ENCODE measurements around the gene LHPP.

LHPP gene

DNA sequence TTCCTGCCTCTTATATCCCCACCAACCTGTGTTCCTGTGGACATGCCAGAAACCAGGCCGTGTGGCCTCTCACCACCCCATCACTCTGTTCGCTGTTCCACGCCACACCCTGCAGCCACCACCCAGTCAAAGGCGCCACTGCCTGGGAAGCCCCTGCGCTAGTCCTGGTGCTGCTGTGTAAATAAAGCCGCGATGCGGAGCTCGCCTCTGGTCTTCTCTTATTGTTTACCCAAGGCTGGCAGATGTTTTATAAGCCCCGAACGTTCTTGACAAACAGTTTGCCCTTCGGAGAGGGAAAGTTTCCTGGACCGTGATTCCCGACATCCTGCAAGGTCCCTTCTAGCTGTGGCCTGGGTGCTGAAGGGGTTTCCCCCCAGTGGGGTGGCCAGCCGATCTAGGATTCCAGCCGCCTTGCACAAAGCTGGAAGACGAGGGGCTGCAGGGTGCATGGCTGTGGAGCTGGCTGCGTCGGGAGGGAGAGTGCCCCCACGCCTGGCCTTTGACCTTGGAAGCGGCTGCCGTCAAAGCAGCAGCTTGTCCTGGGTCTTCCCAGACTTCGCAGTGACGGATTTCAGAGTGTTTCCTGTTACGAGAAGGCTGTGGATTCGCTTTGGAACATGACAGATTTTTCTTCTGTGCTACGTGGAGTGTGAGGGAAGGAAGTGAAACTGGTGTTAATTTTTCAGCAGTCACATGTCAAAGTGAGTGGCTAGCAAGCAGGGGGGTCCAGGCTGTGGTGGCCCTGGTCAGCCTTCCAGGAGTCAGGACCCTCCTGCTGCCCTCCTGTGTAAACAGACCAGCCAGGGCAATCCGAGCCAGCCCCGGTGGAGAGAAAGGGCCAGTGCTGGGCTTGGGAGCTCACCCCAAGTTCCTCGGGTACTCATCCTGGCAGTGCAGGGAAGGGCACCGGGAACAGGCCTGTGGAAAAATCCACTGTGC, 61.6 kb downstream of the LHPP start:
- no peak for DNase-seq

DNA sequence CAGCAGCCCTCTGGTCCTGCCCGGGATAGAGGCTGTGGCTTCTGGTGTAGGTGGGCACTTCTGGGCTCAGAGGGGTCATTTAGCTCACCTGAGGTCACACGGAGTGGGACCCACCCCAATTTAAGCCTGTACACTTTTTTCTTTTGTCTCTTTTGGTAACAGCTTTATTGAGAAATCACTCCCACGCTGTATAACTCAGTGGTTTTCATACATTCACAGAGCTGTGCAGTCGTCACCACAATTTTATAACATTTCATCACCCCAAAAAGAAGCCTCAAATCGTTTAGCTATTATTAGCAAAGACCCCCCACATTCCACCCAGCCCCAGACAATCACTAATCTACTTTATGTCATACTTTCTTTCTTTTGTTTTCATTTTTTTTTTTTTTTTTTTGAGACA, 62.3 kb downstream of the LHPP start:
- DNase-seq = no peak

DNA sequence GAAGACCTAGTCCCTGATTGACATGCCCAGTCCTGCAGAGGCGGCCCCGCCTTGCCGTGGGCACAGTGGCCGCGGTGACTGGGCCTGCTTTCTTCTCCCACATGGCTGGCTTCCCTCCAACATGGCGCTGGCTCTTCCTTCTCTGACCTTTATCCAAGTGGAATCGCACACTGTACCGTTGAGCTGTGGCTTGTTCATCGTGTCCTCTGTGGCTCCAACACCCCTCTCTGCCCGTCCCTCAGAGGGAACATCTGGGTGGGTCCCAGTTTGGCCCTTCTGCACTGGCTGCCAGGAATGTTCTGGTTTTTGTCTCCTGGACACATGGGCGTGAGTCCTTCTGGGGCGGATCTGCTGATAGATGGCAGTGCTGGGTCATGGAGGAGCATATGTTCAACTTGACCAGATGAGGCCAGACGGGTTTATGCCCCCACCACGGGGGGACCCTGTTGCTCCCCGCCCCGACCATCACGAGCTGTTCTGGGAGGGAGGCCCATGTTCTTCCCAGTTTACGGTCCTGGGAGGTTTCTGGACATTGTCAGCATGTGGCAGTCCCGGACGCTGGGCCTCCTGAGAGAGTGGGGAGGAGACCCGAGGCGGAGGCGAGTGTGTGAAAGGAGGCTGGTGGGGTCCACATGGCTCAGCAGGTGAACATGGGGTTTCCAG, 63.5 kb downstream of the LHPP start:
- no peak for DNase-seq

DNA sequence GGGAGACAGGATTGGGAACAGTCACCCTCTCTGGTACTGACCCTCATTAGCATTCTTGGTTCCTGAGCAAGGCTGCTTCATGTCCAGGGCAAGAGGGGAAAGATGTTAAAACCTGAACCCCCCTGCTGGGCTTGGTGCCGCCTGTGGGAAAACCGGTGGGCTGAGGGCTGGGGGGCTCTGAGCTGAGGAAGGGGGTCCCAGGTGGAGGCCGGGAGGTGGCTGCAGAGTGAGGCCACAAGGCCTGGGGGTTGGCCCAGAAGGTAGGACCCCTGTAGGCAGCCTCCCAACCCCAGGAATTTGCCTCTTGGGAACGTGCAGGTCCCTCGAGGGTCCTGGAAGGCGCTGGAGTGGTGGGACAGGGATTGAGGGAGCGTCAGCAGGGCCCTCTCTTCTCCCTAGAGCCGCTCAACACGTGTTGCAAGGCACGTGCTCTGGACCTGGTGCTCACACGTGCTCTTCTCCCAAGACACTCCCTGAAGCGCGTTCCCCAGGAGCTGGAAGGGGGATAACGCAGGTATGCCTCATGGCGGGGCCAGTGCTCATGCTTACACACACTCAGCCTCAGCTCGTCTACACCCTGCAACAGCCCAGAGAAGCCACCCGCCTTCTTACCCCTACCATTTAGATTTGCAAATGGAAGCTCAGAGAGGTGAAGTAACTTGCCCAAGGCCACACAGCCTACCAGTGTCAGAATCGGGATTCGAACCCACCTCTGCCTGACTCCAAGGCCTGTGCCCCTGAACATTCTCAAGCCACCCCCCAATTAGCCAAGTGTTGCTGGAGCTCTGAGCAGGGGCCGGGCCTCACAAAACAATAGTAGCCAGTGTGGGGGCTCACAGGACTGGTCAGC, 64.4 kb downstream of the LHPP start:
- no peak for DNase-seq

DNA sequence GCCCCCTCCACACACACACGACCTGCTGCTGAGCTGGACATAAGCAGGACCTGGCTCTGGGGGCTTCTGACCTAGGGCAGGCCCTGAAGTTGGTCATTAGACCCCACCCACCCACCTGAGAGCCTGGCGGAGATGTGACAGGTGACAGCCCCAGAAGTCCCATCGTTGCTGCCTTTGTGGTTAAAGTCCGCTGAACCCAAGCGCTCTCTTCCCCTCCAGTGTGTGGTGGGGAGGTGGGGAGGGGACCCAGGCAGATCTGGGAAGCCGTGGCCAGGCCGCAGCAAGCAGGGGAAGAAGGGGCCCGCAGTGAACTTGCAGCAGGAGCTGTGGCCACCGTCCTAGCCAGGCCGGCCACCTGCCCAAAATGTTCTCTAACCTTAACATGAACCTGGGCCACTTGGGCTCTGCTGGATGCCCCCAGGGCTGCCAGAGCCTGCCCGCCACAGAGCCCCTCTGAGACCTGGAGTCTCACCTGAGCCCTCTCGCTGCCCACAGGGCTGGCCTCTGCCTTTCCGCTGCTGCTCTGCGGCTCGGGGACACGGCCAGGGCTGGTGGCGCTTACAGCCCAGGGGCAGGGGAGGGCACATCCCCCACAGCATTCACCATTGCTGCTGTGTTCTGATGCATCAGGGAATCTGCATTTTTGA, 65.1 kb downstream of the LHPP start:
- no peak for DNase-seq

DNA sequence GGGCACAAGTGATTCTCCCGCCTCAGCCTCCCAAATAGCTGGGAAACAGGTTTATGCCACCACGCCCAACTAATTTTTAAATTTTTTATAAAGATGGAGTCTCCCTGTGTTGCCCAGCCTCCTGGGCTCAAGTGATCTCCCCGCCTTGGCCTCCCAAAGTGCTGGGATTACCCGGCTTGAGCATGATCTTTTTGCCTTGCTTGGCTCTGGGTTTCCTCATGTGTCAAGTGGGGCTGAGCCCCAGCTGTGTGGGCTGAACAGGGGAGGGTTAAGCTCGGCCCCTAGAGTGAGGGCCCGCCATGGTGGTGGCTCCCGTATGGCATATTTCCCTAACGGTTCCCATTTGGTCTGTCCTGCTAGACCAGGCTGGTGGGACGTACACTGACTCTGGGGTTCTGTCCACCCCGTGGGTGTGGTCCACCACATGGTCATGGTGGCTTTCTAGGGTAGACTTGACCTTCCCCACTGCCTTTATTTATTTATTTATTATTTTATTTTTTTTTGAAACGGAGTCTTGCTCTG, 66.3 kb downstream of the LHPP start:
- DNase-seq = no peak

DNA sequence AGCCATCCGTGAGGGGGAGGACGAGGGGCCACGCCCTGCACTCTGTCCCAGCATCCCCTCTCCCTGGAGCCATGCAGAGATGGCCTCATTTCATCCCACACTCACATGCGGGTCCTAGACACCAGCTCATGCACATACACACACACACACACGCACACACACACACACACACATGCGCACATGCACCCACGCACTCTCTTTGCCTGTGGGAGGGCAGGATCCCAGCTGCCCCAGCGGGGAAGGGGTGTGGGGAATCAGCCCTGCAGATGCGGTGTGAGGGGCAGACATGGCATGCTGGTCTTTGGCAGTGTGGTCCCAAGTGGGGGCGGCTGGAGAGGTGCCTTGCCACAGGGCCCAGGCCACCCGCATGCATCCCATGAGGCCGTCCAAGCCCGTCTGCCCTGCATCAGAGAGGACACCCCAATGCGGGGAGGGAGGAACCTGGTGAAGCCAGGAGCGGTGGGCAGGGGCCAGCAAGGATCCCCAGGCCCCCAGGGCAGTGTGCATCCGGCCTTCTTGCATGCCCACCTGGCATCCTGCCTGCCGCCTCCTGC, 68.1 kb downstream of the LHPP start:
- DNase-seq = no peak

DNA sequence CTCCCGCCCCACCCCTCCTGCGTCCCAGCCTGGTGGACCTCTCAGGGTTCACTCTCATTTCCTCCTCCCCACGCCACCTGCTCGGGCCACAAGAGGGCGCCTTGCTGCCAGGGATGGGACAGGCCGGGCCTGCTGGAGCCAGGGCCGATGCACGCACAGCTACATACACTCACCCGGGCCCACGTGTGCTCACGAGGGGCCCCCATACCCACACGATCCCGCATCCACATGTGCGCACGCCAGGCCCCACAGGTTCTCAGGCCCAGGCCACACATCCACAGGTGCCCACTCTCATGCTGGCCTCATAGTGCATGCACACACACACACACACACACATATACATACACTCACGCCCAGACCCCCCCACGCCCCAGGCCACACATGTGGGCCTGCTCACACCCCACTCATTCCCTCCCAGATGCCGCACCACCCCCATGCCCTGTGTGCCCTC, 68.6 kb downstream of the LHPP start:
- DNase-seq = peak; percentile 88

DNA sequence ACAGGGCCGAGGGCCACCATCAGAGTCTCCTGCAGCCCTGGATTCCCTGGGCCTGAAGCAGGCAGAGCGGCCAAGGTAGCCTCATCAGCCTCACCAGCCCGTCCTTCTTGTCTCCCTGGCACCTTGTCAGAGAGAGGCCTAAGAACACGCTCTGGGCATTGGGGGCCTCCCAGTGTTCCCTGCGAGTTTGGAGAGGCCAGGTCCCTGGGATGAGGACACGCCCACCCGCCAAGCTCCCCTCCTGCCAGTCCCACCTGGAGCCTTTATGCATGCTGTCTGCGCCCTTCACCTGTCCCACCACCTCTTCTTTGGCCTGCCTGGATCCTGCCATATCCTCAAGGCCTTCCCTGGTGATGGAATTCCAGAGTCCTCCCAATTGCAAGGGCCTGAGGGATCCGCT, 69.2 kb downstream of the LHPP start:
- DNase-seq = no peak

DNA sequence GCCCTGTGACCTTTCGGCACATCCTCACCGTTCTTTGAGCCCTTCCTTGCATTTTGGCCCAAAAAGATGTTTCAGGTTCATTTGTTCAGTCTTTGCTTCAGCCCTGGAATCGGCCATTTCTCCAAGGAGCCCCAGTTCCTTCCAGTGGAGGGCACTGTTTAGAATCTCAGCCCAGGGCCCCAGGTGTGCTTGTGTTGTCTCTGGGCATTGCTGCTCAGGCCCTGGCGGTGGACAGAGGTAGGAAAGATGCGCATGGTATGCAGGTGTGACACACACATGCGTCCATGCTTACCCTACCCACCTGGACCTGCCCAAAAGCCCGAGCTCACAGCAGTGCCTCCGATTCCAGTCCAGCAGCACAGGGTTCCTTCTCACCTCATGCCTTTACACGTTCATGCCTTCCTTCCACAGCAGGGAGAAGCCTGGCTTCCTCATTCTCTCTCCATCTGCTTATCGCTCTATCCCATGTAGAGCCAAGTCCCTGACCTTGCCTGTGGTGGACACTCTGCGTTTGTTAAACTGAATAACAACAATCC, 70.6 kb downstream of the LHPP start:
- no peak for DNase-seq

DNA sequence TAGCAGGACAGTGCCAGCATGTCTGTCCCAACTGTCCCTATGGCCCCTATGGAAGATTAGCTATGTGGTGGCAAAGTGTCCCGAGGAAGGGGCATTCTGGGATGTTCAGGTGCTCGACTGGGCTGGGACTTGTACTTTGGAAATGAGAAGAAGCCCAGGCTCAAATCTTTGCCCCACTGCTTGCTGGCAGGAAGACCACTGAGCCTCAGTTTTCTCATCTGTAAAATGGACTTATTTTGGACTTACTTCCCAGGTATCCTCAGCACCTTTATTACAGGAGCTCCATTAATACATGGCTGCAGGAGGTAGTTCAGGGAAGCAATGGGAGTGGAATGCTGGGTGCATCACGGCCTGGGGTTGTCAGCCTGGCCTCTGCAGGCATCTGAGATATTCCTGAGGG, 71.2 kb downstream of the LHPP start:
- no peak for DNase-seq

DNA sequence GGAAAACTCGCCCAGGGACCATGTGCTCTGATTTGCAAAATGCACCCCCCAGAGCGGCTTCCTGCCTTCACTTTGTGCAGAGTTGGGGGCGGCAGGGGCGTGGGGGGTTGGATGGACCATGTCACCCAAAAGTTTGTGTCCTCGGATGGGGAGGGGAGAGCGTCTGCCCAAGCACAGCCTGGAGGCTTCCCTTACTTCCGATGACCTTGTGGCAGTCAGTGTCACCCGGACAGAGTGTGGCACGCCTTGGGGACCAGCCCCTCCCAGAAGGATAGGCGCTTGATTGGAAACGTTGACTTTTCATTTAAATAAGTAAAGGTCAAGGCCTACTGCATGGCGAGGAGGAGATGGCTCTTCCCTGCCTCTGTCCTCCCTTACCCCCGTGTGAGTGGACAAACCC, 71.6 kb downstream of the LHPP start:
- no peak for DNase-seq

DNA sequence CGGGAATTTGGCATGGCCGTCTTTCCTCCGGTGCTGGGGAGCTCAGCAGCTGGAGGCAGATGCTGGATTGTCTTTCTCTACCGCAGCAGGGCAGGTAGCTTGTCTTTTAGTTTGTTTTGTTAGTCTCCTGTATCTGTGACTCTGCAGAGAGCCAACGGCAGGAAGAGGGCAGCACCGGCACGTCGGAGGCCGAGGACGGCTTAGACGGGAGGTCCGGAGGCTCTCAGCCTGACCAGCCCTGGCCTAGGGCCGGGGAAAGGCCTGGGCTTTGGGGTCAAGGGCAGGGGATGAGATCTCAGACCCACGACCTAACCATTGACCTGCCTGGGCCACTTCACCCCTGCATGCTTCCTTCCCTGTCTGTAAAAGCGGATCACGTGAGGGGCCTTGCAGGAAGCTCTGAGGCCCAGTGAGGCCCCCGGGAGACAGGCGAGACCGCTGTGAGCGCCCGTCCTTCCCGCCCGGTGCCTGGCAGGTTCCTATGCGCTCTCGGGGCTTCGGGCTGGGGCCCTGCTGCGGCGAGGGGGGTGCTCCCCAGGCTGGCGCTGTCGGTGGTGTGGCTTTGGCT, 72.7 kb downstream of the LHPP start:
- no peak for DNase-seq

DNA sequence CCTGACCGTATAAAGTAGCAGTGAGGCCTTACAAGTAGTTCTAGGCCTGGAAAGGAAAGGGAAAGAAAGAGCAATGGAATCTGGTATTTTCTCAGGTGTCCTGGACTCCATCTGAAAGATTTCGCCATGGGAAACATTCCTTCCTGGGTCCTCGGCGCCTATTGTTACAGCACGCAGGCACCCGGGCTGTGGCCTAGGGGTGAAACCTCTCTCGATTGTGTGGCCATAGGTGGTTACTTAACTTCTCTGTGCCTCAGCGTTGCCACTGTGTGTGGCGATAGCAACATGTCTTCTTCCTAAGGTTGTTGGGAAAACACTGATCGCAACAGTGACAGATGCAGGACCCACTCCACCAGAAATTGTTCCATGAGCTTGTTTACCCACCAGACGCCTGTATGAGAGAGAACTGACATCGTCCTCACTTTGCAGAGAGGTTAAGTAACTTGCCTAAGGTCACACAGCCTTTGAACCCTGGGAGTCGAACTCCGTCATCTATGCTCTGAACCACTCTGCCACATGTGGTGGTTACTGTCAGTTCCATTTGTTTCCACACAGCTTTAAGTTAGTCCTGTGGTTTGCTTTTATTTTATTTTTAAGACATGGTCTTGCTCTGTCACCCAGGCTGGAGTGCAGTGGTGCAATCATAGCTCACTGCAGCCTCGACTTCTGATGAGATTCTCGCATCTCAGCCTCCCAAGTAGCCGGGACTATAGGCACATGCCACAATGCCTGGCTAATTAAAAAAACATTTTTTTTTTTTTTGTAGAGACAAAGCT, 73.4 kb downstream of the LHPP start:
- DNase-seq = no peak

DNA sequence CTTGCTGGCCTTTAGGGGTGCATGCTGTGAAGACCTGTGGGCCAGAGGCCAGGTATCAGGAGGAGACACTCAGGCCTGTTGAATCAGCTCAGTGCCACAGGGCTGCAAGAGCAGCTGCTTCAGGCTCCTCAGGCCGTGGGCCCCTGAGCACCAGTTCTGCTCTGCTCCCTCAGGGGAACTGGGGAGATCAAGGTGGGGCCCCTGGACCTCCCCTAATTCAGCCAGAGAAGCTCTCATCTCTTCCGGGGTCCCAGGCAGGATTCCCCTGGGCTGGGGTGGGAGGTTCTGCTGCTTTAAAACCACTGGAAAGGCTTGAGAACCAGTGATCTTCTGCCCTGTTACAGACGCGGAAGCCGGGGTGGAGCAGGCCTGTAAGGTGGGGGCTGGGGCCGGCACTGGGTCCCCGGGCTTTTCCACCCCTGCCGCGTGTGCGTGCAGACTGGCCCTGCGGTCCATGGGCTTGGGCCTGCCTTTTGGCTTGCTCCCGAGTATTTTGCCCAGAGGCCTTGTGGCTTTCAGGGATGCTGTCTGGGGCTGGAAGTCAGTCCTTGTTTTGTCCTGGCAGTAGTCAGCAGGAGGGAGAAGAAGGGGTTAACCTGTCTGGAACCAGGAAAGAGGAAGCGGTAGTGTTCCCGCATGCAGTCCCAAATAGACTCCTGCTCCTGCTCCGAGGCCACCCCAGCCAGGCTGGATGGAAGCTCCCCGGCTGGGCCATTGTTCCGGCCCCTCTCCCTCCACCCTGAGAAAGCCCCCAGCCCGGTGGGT, 74.3 kb downstream of the LHPP start:
- no peak for DNase-seq

DNA sequence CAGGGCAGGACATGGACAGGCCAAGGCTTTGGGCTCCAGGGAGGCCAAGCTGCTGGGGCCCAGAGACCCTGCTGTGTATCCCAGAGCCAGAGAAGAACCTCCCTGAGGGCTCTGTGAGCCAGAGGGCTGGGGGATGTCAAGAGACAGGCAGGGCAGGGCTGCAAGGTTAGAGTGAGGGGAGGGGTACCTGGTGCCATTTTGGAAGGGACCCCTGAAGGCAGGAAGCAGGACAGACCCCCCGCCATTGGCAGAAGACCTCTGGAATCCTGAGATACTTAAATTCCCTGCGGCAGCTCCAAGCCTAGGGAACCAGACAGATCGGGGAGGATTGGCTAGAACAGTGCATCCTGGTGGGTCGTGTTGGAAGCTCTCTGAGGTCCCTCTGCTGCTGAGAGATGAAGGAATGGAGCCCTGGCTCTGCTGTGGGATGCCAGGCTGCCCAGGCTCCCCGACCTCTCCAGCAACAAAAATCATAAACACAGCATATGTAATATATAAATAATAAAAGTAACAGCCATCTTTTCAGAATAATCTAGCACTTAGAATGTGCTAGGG, 75.0 kb downstream of the LHPP start:
- no peak for DNase-seq

DNA sequence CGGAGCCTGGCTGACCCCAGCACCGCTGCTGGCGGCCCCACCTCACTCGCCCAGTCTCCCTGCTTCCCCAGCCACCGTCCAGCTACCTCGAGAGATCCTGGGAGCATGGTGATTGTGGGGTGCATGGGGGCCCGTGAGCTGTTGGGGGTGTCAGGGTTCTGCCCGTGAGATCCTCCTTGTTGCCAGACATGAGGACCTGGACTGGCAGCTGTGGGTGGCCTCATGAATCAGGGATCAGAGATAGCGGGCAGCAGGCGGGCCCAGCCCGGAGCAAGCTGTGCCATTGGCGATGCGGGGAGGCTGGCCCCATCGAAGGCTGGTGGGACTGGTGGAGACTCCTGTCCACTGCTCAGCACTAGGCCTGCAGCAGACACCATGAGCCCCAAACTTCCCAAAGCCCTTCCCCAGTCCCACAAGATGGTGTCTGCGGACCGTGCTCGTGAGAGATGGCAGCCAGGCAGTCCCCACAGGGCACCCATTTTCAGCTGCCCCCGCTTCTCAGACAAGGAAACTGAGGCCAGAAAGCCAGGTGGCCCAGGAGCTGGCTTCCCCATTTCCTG, 75.6 kb downstream of the LHPP start:
- no peak for DNase-seq

DNA sequence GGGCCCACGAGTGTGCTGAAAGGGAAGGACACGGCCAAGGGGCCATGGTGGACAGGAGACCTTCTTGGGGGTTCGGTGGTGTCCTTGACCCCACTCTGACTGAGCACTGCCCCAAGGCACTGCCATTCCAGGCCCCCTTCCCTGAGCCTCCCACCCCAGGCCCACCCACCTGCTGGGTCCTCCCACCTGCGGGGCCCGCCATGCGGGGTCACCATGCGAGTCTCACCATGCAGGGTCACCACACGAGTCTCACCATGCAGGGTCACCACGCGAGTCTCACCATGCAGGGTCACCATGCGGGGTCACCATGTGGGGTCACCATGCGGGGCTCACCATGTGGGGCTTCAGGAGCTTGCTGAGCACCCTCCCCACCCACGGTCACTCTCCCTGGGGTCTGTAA, 76.3 kb downstream of the LHPP start:
- DNase-seq = no peak

DNA sequence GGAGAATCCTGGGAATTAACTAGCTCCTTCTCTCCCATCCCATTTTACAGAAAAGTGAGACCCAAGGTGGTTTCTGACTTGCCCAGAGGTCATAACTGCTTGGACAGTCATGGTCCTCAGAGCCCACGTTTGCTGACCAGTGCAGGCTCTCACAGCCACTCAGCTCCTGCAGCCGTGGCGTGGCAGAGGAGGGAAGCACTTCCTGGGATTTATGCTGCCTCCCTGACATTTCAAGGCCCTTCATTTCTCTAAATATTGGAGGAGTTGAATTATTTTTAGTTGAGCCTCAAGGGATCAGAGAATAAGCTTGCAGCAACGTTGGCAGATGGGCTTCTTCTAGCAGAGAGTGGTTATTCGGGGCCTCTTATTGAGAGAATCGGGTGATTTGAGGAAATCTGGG, 77.1 kb downstream of the LHPP start:
- no peak for DNase-seq

Measured in activated T-cell treated with anti-CD3 and anti-CD28 coated beads, Interleukin-2, amount 50 U/mL, for 1 hour (primary cell).